Measurements from ENCODE around the gene LRR1. TPM values are rescaled to one million over a fixed set of nuclear protein-coding genes. Genes with fewer than 3 reads are reported as not detected.

Gene LRR1
- total and polyA plus RNA-seq, 9 of the 15 experiments (the other 6 are each of a cell fraction or from before 2014, with no cell fraction given) = 26.5 to 58.1 (median 31.8) TPM

DNA sequence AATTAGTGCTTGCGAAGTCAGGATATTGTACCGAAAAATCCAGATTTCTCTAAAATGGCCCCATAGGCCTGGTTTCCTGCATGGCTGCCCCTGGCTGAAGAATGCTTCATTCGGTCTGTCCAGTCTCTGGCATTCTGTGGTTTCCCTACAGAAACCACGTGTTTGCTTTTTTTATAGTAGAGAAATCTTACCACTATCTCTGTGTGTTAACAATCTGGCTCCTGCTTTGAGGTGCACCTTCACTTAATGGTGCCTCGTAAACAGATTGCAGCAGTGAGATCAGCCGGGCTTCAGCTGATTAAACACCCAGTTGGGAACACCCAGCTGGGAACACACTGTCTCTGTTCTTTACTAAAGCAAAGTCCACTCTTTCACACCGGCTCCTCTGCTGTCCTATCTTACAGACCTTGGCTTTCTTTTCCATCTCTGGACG lies 43.0 kb downstream of the LRR1 start (continued):
- TF ChIP-seq, protein P1, sequence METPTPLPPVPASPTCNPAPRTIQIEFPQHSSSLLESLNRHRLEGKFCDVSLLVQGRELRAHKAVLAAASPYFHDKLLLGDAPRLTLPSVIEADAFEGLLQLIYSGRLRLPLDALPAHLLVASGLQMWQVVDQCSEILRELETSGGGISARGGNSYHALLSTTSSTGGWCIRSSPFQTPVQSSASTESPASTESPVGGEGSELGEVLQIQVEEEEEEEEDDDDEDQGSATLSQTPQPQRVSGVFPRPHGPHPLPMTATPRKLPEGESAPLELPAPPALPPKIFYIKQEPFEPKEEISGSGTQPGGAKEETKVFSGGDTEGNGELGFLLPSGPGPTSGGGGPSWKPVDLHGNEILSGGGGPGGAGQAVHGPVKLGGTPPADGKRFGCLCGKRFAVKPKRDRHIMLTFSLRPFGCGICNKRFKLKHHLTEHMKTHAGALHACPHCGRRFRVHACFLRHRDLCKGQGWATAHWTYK (CRISPR knock-in tag; IDR thresholded peaks at IDR 0.05) = no peak
- no peak for TF ChIP-seq ZKSCAN8 (CRISPR knock-in tag; IDR thresholded peaks at IDR 0.05)

DNA sequence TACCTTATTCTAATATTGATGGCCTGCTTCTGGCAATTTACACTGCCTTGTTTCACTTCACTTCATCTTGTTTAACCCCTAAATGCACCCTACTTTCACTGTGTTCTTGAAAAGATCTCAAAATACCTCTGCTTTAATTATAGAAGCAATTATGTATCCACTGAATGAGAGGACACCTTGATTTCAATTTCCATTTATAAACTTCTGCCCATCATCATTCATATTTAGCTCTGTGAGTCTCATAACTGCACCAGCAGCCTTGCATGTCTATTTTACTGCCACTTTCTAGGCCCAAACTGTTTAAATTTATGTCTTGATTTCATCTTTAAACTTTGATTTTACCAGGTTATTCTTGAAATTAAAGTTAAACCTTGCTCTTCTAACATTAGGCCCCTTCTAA lies 43.4 kb downstream of the LRR1 start:
- Histone ChIP-seq H4K20me1 (replicated peaks; ENCODE audit: control insufficient read depth, insufficient read depth, low read length) (no peaks in the 10 kb centered on the region), H3K4me3 (no peak overlapping the region), H3K4me1 (replicated peaks in 1 of 2; ENCODE audit: control insufficient read depth in 2 of 2, insufficient read depth in 2 of 2, low read length in 2 of 2) (peaks cover 0 to 6% of the 10 kb centered on the region in 2 experiments; a peak in 3 of 5 replicates), H3K27me3 (ENCODE audit: control insufficient read depth in 2 of 2, insufficient read depth in 2 of 2, low read length in 2 of 2) (no peaks in the 10 kb centered on the region), H3K36me3 (ENCODE audit: control insufficient read depth, insufficient read depth, low read length) (peaks cover 51% of the 10 kb centered on the region), H3K27ac (ENCODE audit: extremely low read depth, low read depth, low read length) (no peak overlapping the region), H3K9me3 (replicated peaks; ENCODE audit: control insufficient read depth, insufficient read depth, low read depth, low read length) (no peaks in the 10 kb centered on the region), H3K9me1 (ENCODE audit: control insufficient read depth, insufficient read depth, low read length) (no peaks in the 10 kb centered on the region), H2AFZ (ENCODE audit: low read depth, low read length) (no peak overlapping the region), H3K9ac (ENCODE audit: insufficient read depth in 1 of 2, low read depth in 2 of 2, low read length in 2 of 2) (no peak overlapping the region; a peak in 1 of 4 replicates), H3K4me2 (ENCODE audit: insufficient read depth, low read length) (no peak overlapping the region), H3K79me2 (ENCODE audit: control insufficient read depth, insufficient read depth, low read length) (peaks cover 45% of the 10 kb centered on the region)
- POLR2A ChIA-PET = interaction anchor here (1.1 to 1.5 kb wide), 2 partner anchors 8 to 125 kb away, joined by 4 to 5 read pairs; partner anchors contain the start of gene KLHDC2
- DNase-seq (ENCODE audit: extremely low read depth in 1 of 4, low spot score in 3 of 4) (no peak), FAIRE-seq (no peak), ATAC-seq (no peak)
- intact Hi-C loops (cut with micrococcal nuclease) = no loop called here
- no TSS peak for BruUV-seq (replicated peaks)
- no peak for TF ChIP-seq ZNF764 (CRISPR knock-in tag; IDR thresholded peaks at IDR 0.05; ENCODE audit: low read depth)
- TF ChIP-seq, protein P2, sequence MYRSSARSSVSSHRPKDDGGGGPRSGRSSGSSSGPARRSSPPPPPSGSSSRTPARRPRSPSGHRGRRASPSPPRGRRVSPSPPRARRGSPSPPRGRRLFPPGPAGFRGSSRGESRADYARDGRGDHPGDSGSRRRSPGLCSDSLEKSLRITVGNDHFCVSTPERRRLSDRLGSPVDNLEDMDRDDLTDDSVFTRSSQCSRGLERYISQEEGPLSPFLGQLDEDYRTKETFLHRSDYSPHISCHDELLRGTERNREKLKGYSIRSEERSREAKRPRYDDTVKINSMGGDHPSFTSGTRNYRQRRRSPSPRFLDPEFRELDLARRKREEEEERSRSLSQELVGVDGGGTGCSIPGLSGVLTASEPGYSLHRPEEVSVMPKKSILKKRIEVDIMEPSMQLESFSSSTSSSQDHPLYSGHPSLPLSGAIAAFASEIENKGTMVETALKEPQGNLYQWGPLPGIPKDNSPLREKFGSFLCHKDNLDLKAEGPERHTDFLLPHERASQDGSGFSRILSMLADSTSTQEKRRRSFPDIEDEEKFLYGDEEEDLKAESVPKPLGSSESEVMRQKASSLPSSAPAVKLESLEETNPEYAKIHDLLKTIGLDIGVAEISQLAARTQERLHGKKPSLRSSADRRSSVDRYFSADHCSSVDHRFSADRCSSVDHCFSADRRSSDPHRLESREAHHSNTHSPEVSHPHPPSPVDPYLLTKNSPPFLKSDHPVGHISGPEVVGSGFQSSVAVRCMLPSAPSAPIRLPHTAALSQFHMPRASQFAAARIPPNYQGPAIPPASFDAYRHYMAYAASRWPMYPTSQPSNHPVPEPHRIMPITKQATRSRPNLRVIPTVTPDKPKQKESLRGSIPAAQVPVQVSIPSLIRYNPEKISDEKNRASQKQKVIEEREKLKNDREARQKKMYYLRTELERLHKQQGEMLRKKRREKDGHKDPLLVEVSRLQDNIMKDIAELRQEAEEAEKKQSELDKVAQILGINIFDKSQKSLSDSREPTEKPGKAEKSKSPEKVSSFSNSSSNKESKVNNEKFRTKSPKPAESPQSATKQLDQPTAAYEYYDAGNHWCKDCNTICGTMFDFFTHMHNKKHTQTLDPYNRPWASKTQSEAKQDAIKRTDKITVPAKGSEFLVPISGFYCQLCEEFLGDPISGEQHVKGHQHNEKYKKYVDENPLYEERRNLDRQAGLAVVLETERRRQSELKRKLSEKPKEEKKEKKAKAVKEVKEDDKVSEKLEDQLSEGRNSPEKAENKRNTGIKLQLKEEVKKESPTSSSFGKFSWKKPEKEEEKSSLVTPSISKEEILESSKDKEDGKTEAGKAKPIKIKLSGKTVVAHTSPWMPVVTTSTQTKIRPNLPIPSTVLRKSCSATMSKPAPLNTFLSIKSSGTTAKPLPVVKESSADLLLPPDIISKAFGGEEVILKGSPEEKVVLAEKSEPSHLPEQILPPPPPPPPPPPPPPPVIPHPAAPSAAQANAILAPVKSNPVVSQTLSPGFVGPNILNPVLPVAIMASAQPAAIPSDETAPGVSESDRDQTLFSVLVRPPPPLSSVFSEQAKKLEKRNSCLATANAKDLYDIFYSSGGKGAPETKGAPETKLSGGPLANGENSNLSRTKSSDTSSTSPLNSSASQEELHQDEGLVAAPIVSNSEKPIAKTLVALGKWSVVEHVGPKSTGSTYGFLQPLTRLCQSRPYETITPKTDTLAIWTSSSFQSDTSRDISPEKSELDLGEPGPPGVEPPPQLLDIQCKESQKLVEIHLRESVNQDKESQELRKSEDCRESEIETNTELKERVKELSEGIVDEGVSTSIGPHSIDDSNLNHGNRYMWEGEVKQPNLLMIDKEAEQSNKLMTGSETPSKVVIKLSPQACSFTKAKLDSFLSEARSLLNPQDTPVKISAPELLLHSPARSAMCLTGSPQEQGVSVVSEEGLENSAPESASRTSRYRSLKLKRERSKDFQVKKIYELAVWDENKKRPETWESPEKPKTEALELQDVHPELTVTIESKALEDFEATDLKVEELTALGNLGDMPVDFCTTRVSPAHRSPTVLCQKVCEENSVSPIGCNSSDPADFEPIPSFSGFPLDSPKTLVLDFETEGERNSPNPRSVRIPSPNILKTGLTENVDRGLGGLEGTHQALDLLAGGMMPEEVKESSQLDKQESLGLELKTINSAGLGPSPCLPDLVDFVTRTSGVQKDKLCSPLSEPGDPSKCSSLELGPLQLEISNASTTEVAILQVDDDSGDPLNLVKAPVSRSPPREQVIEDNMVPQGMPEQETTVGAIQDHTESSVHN (IDR thresholded peaks at IDR 0.05; ENCODE audit: borderline replicate concordance in 1 of 2, low read depth in 1 of 2) = 0 out of 4 replicates have a peak, but pooled peaks of 1 of the 2 experiments have one; percentile 13
- CTCF ChIA-PET (ENCODE audit: low intra/inter-chr PET ratio) = no interaction called here
- in situ Hi-C loops (cut with MboI) = loop anchor here (25.0 kb wide), 1 partner anchor 470 kb away; the partner anchor contains the start of gene VCPKMT

Measured in K562 (cell line).